Panc1 (cell line): ENCODE results near the gene TTLL12. TPM values are rescaled to one million over a fixed set of nuclear protein-coding genes. Genes with fewer than 3 reads are reported as not detected.

Experiments
- ATAC-seq: fragments of 200-7000 bp; cut with Tn5 transposase; 2 replicates; pipeline ENCODE4 v1.9.1; 2020; ENCODE audit warnings: mild to moderate bottlenecking, moderate library complexity
- BruUV-seq: library from RNA; stranded (reverse); fragments of 400-500 nt; replicated peaks from 2 replicates; lab custom pipeline; 2021; lab: Mats Ljungman, UMichigan
- CTCF ChIA-PET: fragments of 300-600 bp; sonication (Branson Sonifier 250); formaldehyde crosslinking; loops from one replicate; lab custom pipeline; 2022; ENCODE audit warnings: antibody characterized with exemption; lab: Charles Lee
- POLR2A ChIA-PET: fragments of 300-600 bp; sonication (Branson Sonifier 250); formaldehyde crosslinking; loops from one replicate; lab custom pipeline; 2022; ENCODE audit warnings: antibody characterized with exemption; lab: Charles Lee
- DNase-seq: peaks from one replicate; pipeline ENCODE4 v3.0.0-alpha.2; 2010; ENCODE audit warnings: low read depth, low spot score
- H3K27ac ChIP-seq: 2 replicates; pipeline ENCODE4 v1.5.1; 2011; ENCODE audit warnings: mild to moderate bottlenecking, low read length, inconsistent platforms
- H3K27me3 ChIP-seq: fragments of 200-500 bp; sonication (Bioruptor generic); 2 replicates; pipeline ENCODE4 v1.6.0; 2014; ENCODE audit warnings: low read length, inconsistent platforms; ENCODE audit not compliant: control insufficient read depth, insufficient read depth
- H3K36me3 ChIP-seq: fragments of 200-500 bp; sonication (Bioruptor generic); 2 replicates; pipeline ENCODE4 v1.5.1; 2014; ENCODE audit warnings: inconsistent platforms, mild to moderate bottlenecking, low read length, moderate library complexity; ENCODE audit not compliant: control insufficient read depth, insufficient read depth
- H3K4me1 ChIP-seq: 2 replicates; pipeline ENCODE4 v1.5.1; 2011; ENCODE audit warnings: inconsistent platforms, mild to moderate bottlenecking, low read length, moderate library complexity; ENCODE audit not compliant: control insufficient read depth, insufficient read depth
- H3K4me3 ChIP-seq, 2 experiments: 2 replicates each; pipeline ENCODE4 v1.5.1; 2011 to 2012; ENCODE audit warnings: low read depth in 2 of 2, low read length in 2 of 2, mild to moderate bottlenecking in 2 of 2, inconsistent platforms in 1 of 2, moderate library complexity in 1 of 2
- H3K9me3 ChIP-seq: fragments of 200-500 bp; sonication (Bioruptor generic); 2 replicates; pipeline ENCODE4 v1.5.1; 2014; ENCODE audit warnings: low read depth, mild to moderate bottlenecking, inconsistent platforms, low read length, moderate library complexity; ENCODE audit not compliant: control insufficient read depth, insufficient read depth
- CTCF ChIP-seq: fragments of 450-650 bp; IDR thresholded peaks from 2 replicates; pipeline ENCODE4 v1.5.1; 2017; ENCODE audit warnings: mild to moderate bottlenecking
- POLR2AphosphoS5 ChIP-seq: IDR thresholded peaks from 2 replicates; pipeline ENCODE4 v1.6.1; 2012; ENCODE audit warnings: mild to moderate bottlenecking, low read depth, low read length, moderate library complexity
- REST ChIP-seq, 2 experiments: IDR thresholded peaks; 2 replicates each; pipeline ENCODE4 v1.6.1; 2011 to 2012; ENCODE audit warnings: low read depth in 2 of 2, control low read depth in 1 of 2, low read length in 1 of 2, mild to moderate bottlenecking in 1 of 2, moderate library complexity in 1 of 2; ENCODE audit not compliant: insufficient read depth in 1 of 2
- SIN3A ChIP-seq: IDR thresholded peaks from 2 replicates; pipeline ENCODE4 v1.6.1; 2012; ENCODE audit warnings: low read depth, mild to moderate bottlenecking, low read length, moderate library complexity, borderline replicate concordance; ENCODE audit not compliant: insufficient read depth
- TCF7L2 ChIP-seq: IDR thresholded peaks from 2 replicates; pipeline ENCODE4 v1.6.1; 2011; ENCODE audit warnings: mild to moderate bottlenecking, low read depth, low read length, inconsistent platforms
- in situ Hi-C: cut with HindIII; loops from 2 replicates; pipeline ENCODE4 v1.10.0; 2016; ENCODE audit warnings: low sequenced_read_pairs, low pct_unique_long_range_greater_than_20kb
- intact Hi-C: fragments of 100-400 bp; cut with micrococcal nuclease; formaldehyde crosslinking; loops from one replicate; pipeline ENCODE4 v1.10.0; 2022; ENCODE audit not compliant: unreplicated experiment
- total RNA-seq: library from RNA; stranded (reverse); gene quantifications from one replicate; pipeline ENCODE4 v1.2.1, GENCODE V29; 2021; ENCODE audit not compliant: unreplicated experiment

The TTLL12 gene
- total RNA-seq, 1 experiment from 2014 or later, result 26.3 TPM

GRCh38 chr22:43152003-43152356 is 35.0 kb downstream of the TTLL12 start:
- Histone ChIP-seq H3K4me3 (peak overlapping the region; percentile 55 to 62), H3K9me3 (no peaks in the 10 kb centered on the region), H3K27me3 (no peaks in the 10 kb centered on the region), H3K36me3 (no peaks in the 10 kb centered on the region), H3K4me1 (peaks cover 6% of the 10 kb centered on the region; the same call in 1 of the 2 replicates), H3K27ac (peak overlapping the region; percentile 88)
- ATAC-seq (peak; percentile 49), DNase-seq (no peak)
- no TSS peak for BruUV-seq
- TF ChIP-seq TCF7L2 (no peak), CTCF (no peak), SIN3A (no peak), POLR2AphosphoS5 (no peak), REST (IDR thresholded peaks at IDR 0.05; ENCODE audit: insufficient read depth in 1 of 2, low read depth in 2 of 2, low read length in 1 of 2) (no peak)
- in situ Hi-C loops, result no loop called here
- POLR2A ChIA-PET, result no interaction called here
- intact Hi-C loops, result no loop called here
- CTCF ChIA-PET, result no interaction called here

- no peak for TF ChIP-seq REST (IDR thresholded peaks at IDR 0.05; ENCODE audit: insufficient read depth in 1 of 2, low read depth in 2 of 2, low read length in 1 of 2)
- TF ChIP-seq CTCF, result no peak
- 0 out of 2 replicates have a peak, but pooled peaks have one; percentile 21 for TF ChIP-seq SIN3A
- peak within 1 kb of the TSS; percentile 55 to 62 for H3K4me3 ChIP-seq
- H3K36me3 ChIP-seq, result no peaks in the 10 kb centered on the region
- H3K27me3 ChIP-seq, result no peaks in the 10 kb centered on the region
- H3K27ac ChIP-seq, result peak within 1 kb of the TSS; percentile 88
- CTCF ChIA-PET, result no interaction called here
- in situ Hi-C loops, result no loop called here
- no peaks in the 10 kb centered on the region for H3K9me3 ChIP-seq
- no peak for DNase-seq
- ATAC-seq, result peak; percentile 79
- TSS peak; percentile 63 for BruUV-seq
- intact Hi-C loops, result no loop called here
- peaks cover 6% of the 10 kb centered on the region; the same call in 1 of the 2 replicates for H3K4me1 ChIP-seq
- POLR2A ChIA-PET, result interaction anchor here (0.7 kb wide), 3 partner anchors 128 to 1202 kb away, joined by 5 to 9 read pairs (median 6); no protein-coding TSS in a partner anchor
These were observed 35.5 kb downstream of the TTLL12 start, which contains the start of gene TSPO for GRCh38 chr22:43151251-43152002. Gene TSPO (plus strand): TSS chr22:43151559. CDS start chr22:43159239, 7,680 bp downstream.
